Renal pelvis (tissue), 4 donors: ENCODE data around the gene MCAM. TPM values are rescaled to one million over a fixed set of nuclear protein-coding genes. Genes with fewer than 3 reads are reported as not detected.

ENCODE experiments used
- DNase-seq: peaks from one replicate; pipeline ENCODE4 v3.0.0-alpha.2; 2013
- polyA plus RNA-seq, 3 donors: library from polyadenylated mRNA; unstranded; fragments of 120-200 nt; gene quantifications; one replicate each; pipeline ENCODE4 v1.2.1, GENCODE V29; 2013; ENCODE audit not compliant: insufficient read length in 3 of 3

Gene MCAM
- polyA plus RNA-seq, 3 donors, result 49.4 to 55.0 (median 52.8) TPM

DNA sequence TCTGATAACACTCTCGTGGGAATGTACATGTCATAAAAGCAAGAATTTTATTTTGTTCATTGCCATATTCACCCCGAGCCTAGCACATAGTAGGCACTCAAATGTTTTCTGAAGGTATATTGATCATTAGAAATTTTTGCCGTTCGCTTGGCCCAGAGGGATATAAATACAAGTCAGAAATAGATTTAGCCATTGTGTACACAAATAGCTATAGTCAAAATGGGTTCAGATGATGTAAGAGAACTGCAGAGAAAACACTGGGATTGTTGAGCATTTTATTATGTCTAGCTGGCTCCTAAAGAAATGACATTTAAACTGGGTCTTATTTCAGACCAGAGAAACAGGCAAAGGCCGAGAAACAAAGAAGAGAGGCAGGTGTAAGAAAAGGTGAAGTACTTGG, 49.3 kb downstream of the MCAM start:
- DNase-seq, result no peak

DNA sequence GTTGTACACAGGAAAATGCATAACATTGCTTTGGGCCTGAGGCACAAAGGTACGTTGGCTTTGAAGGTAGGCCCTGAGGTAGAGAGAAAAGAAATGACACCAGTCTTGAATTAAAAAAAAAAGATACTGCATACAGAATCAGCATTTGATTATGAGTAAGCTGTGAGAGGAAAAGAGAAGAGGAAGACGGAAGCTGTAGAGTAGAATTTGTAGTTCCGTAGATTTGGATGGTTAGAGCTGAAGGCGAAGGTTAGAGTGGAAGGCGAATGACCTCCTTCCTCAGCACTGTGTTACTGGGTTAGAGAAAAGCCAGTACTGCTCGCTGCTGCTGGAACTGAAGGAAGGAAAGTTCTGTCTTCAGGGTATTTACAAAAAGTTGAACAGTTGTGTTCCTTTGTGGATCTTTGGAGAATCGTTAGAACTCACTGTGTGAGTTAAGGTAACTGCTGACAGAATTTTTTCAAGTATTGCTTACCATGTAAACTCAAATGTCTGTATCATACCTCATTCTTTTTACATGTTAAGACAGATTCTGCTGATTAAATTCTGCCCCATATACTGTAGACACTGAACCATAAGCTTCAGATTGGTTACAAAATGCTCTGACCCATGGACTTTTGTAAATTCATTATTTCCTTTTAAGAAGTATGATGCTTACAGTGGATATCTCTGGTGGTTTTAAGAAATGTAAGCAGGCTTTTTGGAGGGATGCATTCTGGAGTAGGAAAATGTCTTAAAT, 50.2 kb downstream of the MCAM start:
- no peak for DNase-seq

DNA sequence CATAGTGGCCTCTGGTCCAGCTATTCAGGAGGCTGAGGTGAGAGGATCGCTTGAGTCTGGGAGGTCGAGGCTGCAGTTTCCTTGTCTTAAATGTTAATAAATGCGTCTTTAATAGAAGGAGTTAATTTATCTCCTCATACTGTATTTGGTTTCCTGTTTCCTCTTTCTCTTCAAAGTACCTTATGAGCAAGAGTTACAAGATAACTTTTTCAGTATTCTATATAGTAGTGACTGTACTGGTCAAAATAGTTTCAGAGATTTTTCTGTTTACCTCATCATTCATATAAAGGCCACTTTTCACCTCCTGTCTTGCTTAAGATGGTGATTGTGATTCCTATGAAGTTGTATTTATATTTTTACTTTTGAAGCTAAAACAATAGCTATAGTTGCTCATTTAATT, 50.9 kb downstream of the MCAM start:
- no peak for DNase-seq

DNA sequence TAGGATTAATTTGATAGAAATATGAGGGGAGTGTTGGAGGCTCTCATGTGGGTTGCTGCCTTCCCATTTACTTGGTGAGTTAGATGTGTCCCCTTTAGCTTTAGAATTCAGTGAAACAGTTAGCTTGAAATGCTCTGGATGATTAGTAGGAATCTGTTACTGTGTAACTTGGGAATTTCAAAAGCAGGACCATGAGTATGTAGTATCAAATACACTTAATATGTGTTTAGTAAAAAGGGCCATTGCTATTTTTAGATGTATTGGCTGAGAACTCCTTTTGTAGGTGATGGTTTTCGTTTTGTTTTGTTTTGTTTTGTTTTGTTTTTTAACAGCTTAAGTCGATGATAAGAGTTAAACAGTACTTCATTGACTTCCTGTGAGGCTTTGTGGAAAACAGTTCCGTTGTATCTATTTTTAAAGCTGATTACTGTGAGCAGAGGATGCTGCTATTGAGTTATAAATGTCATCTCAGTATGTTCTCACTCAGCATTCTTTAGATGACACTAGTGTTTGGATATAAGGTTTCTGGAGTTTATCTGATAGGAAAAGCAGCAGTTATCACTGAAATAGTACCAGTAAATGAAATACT, 53.5 kb downstream of the MCAM start:
- DNase-seq, result no peak

DNA sequence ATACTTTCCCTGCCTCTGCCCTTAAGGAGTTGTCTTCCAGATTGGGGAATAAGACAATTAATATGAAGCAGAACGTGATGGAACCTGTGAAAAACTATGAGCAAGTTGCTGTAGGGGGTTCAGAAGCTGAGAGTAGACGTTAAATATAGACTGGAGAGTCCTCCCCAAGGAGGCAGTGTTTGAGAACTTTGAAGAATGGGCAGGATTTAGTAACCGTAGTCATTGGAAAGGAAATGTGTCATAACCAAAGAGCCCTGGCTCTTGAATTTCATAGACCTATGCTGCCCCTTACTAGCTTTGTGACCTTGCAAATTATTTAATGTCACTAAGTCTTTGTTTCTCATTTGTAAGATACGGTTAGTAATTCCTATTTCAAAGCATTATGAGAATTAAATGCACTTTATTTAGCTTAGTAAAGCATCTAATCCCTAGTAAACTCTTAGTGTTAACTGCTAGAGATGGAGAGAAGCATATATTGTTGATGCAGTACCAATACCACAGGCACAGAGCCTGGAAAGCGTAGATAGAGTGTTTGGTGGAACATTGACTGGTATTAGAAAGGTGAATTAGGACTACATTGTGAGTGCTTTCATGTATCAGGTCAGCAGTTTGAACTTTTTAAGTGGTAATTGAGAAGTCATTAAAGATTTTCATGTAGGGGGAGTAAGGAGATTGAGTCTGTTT, 54.1 kb downstream of the MCAM start:
- DNase-seq, result no peak

DNA sequence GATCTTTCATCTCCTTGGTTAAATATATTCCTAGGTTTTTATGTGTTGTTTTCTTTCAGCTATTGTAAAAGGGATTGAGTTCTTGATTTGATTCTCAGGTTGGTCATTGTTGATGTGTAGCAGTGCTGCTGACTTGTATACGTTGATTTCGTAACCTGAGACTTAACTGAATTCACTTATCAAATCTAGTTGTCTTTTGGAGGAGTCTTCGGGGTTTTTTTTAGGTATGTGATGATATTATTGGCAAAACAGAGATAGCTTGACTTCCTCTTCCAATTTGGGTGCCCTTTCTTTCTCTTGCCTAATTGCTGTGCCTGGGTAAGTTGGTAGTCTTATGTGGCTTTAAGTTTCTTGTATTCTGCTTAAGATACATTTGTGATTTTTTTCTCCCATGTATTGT, 57.9 kb downstream of the MCAM start:
- DNase-seq, result no peak

Other genes starting within 250 kb of the MCAM start
- gene VPS11, start 249.3 kb downstream of the MCAM start, polyA plus RNA-seq, result 10 to 100 TPM; 55.0 to 66.1 (median 57.7) TPM
- gene HMBS, start 232.2 kb downstream of the MCAM start, polyA plus RNA-seq, result 10 to 100 TPM; 22.8 to 34.6 (median 28.2) TPM
- 10 to 100 TPM; 55.6 to 68.1 (median 67.4) TPM for gene DPAGT1, start 215.3 kb downstream of the MCAM start, polyA plus RNA-seq
- gene C2CD2L, start 209.8 kb downstream of the MCAM start, polyA plus RNA-seq, result 10 to 100 TPM; 11.8 to 12.5 (median 12.1) TPM
- 10 to 100 TPM; 28.1 to 43.7 (median 42.6) TPM for gene HINFP, start 195.6 kb downstream of the MCAM start, polyA plus RNA-seq
- 1 to 10 TPM in 1 of 3 donors, under 1 TPM in 2; 0.70 to 1.4 (median 0.92) TPM for gene ABCG4, start 168.1 kb downstream of the MCAM start, polyA plus RNA-seq
- gene NLRX1, start 148.4 kb downstream of the MCAM start, polyA plus RNA-seq, result 10 to 100 TPM; 12.4 to 15.1 (median 14.3) TPM
- 10 to 100 TPM; 16.0 to 26.2 (median 23.8) TPM for gene NHERF4, start 131.7 kb downstream of the MCAM start, polyA plus RNA-seq
- gene CBL, start 110.8 kb downstream of the MCAM start, polyA plus RNA-seq, result 10 to 100 TPM; 17.7 to 22.5 (median 22.2) TPM
- gene RNF26, start 17.4 kb upstream of the MCAM start, polyA plus RNA-seq, result 10 to 100 TPM; 33.5 to 39.5 (median 38.2) TPM
- gene C1QTNF5, start 23.8 kb upstream of the MCAM start, polyA plus RNA-seq, result 10 to 100 TPM; 24.4 to 32.5 (median 25.5) TPM
- gene MFRP, start 29.6 kb upstream of the MCAM start, polyA plus RNA-seq, result not detected
- gene USP2, start 64.6 kb upstream of the MCAM start, polyA plus RNA-seq, result 10 to 100 TPM in 1 of 3 donors, 1 to 10 TPM in 2; 9.0 to 11.4 (median 10.0) TPM
- 10 to 100 TPM; 70.5 to 87.3 (median 78.1) TPM for gene THY1, start 106.0 kb upstream of the MCAM start, polyA plus RNA-seq